ENCODE results near the gene WDR86.

The WDR86 gene

DNA sequence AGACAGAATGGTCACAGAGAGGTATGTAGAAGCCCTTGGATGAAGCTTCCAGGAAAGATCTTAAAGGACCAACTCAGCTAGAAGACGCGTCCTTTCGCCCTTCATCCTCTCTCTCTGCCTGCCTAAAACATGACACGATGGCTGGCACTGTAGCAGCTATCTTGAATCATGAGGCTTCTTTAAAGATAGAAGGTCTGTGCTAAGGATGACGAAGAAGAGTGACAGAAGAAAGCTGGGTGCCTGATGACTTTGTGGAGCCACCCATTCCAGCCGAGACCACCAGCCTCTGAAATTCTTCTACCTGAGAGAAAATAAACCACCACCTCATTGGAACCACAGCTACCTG, 25.5 kb downstream of the WDR86 start:
- Histone ChIP-seq H3K4me1 (ENCODE audit: control insufficient read depth, low read length) (peaks cover 16% of the 10 kb centered on the region), H3K9me3 (ENCODE audit: control insufficient read depth, insufficient read depth, low read length) (no peaks in the 10 kb centered on the region), H3K9me2 (replicated peaks; ENCODE audit: control insufficient read depth, low read length) (no peaks in the 10 kb centered on the region), H3K36me3 (ENCODE audit: control insufficient read depth, low read length) (no peaks in the 10 kb centered on the region), H3F3A (ENCODE audit: control insufficient read depth, insufficient read depth) (no peaks in the 10 kb centered on the region), H3K27ac (ENCODE audit: low read depth, low read length) (no peak overlapping the region), H3K79me2 (ENCODE audit: control insufficient read depth, low read length) (no peaks in the 10 kb centered on the region), H3K27me3 (ENCODE audit: control insufficient read depth, low read length) (peaks cover 40% of the 10 kb centered on the region), H3K4me2 (ENCODE audit: low read length) (no peak overlapping the region), H3K4me3 (ENCODE audit: low read length) (no peak overlapping the region), H4K20me1 (ENCODE audit: control insufficient read depth, insufficient read depth, low read depth, low read length) (0 out of 2 replicates have a peak, but pooled peaks cover 4% of the 10 kb centered on the region)
- TF ChIP-seq EZH2phosphoT487 (IDR thresholded peaks at IDR 0.05; ENCODE audit: borderline replicate concordance, low read length) (no peak), CTCF (IDR thresholded peaks at IDR 0.05; ENCODE audit: low read depth, low read length, poor library complexity, severe bottlenecking) (no peak)

DNA sequence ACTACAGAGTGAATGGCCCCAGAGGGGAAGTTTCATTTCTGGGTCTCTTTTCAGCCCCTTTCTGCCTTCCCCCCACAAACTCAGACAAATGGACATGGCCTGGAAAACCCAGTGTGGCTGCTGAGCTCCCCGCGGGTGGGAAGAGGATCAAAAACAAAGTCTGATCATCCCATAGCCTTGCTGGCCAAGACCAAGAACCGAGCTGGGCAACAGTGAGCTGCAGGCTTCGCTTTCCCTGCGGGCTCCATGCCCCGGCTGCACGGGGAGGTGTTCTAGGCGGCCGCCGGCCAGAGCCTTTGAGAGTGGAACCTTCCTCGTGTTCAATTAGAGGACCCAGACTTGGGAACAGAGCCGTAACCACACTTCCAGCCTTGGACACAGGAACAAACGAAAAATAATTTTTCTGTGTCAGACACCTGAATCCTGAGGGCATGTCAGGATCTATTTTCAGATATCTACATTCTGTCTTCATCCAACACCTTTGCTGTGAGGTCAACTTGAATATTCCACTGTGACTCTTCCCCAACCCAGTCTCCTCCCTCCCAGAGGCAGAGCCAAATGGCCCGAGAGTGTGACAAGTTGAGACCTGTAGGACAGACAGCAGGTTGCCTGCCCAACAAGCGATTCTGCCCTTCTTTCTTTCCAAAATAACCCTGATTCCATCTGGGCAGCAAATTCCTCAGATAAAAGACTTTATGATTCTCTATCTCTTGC, 26.0 kb downstream of the WDR86 start:
- no peaks in the 10 kb centered on the region for H3K79me2 ChIP-seq (ENCODE audit: control insufficient read depth, low read length)
- TF ChIP-seq EZH2phosphoT487 (IDR thresholded peaks at IDR 0.05; ENCODE audit: borderline replicate concordance, low read length): no peak
- no peak for TF ChIP-seq CTCF (IDR thresholded peaks at IDR 0.05; ENCODE audit: low read depth, low read length, poor library complexity, severe bottlenecking)
- 0 out of 2 replicates have a peak, but pooled peaks cover 4% of the 10 kb centered on the region for H4K20me1 ChIP-seq (ENCODE audit: control insufficient read depth, insufficient read depth, low read depth, low read length)
- H3K9me3 ChIP-seq (ENCODE audit: control insufficient read depth, insufficient read depth, low read length): no peaks in the 10 kb centered on the region
- H3K36me3 ChIP-seq (ENCODE audit: control insufficient read depth, low read length): no peaks in the 10 kb centered on the region
- no peaks in the 10 kb centered on the region for H3K9me2 ChIP-seq (replicated peaks; ENCODE audit: control insufficient read depth, low read length)
- no peaks in the 10 kb centered on the region for H3F3A ChIP-seq (ENCODE audit: control insufficient read depth, insufficient read depth)
- no peak overlapping the region for H3K27ac ChIP-seq (ENCODE audit: low read depth, low read length)
- no peak overlapping the region for H3K4me2 ChIP-seq (ENCODE audit: low read length)
- H3K4me1 ChIP-seq (ENCODE audit: control insufficient read depth, low read length): peaks cover 16% of the 10 kb centered on the region
- peaks cover 40% of the 10 kb centered on the region for H3K27me3 ChIP-seq (ENCODE audit: control insufficient read depth, low read length)
- no peak overlapping the region for H3K4me3 ChIP-seq (ENCODE audit: low read length)

GRCh38 chr7:151382079-151382885, 27.6 kb downstream of the WDR86 start:
- Histone ChIP-seq H3K79me2 (ENCODE audit: control insufficient read depth, low read length) (no peaks in the 10 kb centered on the region), H3K27ac (ENCODE audit: low read depth, low read length) (no peak overlapping the region), H3K9me3 (ENCODE audit: control insufficient read depth, insufficient read depth, low read length) (no peaks in the 10 kb centered on the region), H3K4me1 (ENCODE audit: control insufficient read depth, low read length) (peaks cover 16% of the 10 kb centered on the region), H3K4me2 (ENCODE audit: low read length) (peak overlapping the region; percentile 37; the same call in 1 of the 2 replicates), H3F3A (ENCODE audit: control insufficient read depth, insufficient read depth) (no peaks in the 10 kb centered on the region), H4K20me1 (ENCODE audit: control insufficient read depth, insufficient read depth, low read depth, low read length) (0 out of 2 replicates have a peak, but pooled peaks cover 4% of the 10 kb centered on the region), H3K36me3 (ENCODE audit: control insufficient read depth, low read length) (no peaks in the 10 kb centered on the region), H3K27me3 (ENCODE audit: control insufficient read depth, low read length) (peaks cover 40% of the 10 kb centered on the region), H3K4me3 (ENCODE audit: low read length) (no peak overlapping the region; the same call in 1 of the 2 replicates), H3K9me2 (replicated peaks; ENCODE audit: control insufficient read depth, low read length) (no peaks in the 10 kb centered on the region)
- TF ChIP-seq EZH2phosphoT487 (IDR thresholded peaks at IDR 0.05; ENCODE audit: borderline replicate concordance, low read length) (peak; percentile 85), CTCF (IDR thresholded peaks at IDR 0.05; ENCODE audit: low read depth, low read length, poor library complexity, severe bottlenecking) (no peak)

Measured in DOHH2 (cell line).